Adrenal gland (tissue), 12 donors: Measurements from ENCODE around the gene VSIG2. TPM values are rescaled to one million over a fixed set of nuclear protein-coding genes. Genes with fewer than 3 reads are reported as not detected.
A peak's percentile ranks its signal among the peaks of the same experiment; 100 is the strongest.

Experiments
- DNase-seq, 7 donors: peaks; one replicate each; pipeline ENCODE4 v3.0.0-alpha.2; 2019 to 2020
- H3K27ac ChIP-seq, 5 donors: fragments of 200-600 bp; sonication (generic) in 4 of 5; 1 replicate in 3 of 5; 2 replicates in 2 of 5; pipeline versions ENCODE4 v1.5.1 to v1.8.0; 2016 to 2020; ENCODE audit warnings: mild to moderate bottlenecking in 1 of 5
- H3K27me3 ChIP-seq: fragments of 200-600 bp; 2 replicates; pipeline ENCODE4 v1.8.0; 2021
- H3K36me3 ChIP-seq, 2 donors: fragments of 200-600 bp; replicated peaks in 1 of 2; 1 replicate in 1 of 2; 2 replicates in 1 of 2; pipeline versions ENCODE4 v1.5.1 to v1.8.0; 2018 to 2022
- H3K4me1 ChIP-seq, 2 donors: fragments of 200-600 bp; replicated peaks in 1 of 2; 1 replicate in 1 of 2; 2 replicates in 1 of 2; pipeline versions ENCODE4 v1.5.1 to v1.8.0; 2018 to 2021
- H3K4me3 ChIP-seq, 4 donors: fragments of 200-600 bp; sonication (generic) in 3 of 4; one replicate each; pipeline ENCODE4 v1.5.1; 2016 to 2018
- H3K9me3 ChIP-seq, 3 donors: fragments of 200-600 bp; sonication (generic) in 1 of 3; replicated peaks in 1 of 3; 1 replicate in 2 of 3; 2 replicates in 1 of 3; pipeline versions ENCODE4 v1.5.1 to v1.8.0; 2016 to 2021
- CTCF ChIP-seq, 6 experiments: fragments of 450-650 bp in 4 of 6; fragments of 200-600 bp in 2 of 6; sonication (generic) in 1 of 6; IDR thresholded peaks; 1 replicate in 5 of 6; 2 replicates in 1 of 6; pipeline versions ENCODE4 v1.5.1 to v1.8.0; 2016 to 2021; ENCODE audit warnings: antibody characterized with exemption in 6 of 6, mild to moderate bottlenecking in 2 of 6, moderate library complexity in 1 of 6
- POLR2A ChIP-seq, 2 donors: fragments of 450-650 bp; IDR thresholded peaks; one replicate each; pipeline ENCODE4 v1.6.1; 2017; ENCODE audit warnings: antibody characterized with exemption in 2 of 2, mild to moderate bottlenecking in 2 of 2, moderate library complexity in 1 of 2
- WGBS, 4 donors: extraction: QIAGEN DNeasy Blood & Tissue Kit in 2 of 4; methylation state at CpG; one replicate each; pipeline versions ENCODE4 v1.1.5 to v1.1.7; 2013 to 2017; 5-methylcytosine and 5-hydroxymethylcytosine counted together
- intact Hi-C, 2 donors: fragments of 100-400 bp; cut with DNase I; formaldehyde crosslinking; loops; one replicate each; pipeline versions ENCODE4 v1.14.1 to v1.15.0; 2022 to 2023
- polyA plus RNA-seq, 3 donors: library from polyadenylated mRNA; stranded (reverse); fragments of 200-250 nt in 2 of 3; fragments of 350-450 nt in 1 of 3; fragmentation: Illumina TruSeq in 1 of 3; extraction: RNeasy Lipid Tissue Mini Kit (QIAGEN cat#74804) in 1 of 3; gene quantifications; one replicate each; pipeline ENCODE4 v1.2.3, GENCODE V29; 2013 to 2014
- total RNA-seq, 9 donors: library from RNA; depleted of rRNA in 4 of 9; stranded (reverse); fragments of >200 nt in 4 of 9; fragments of 120-200 nt in 1 of 9; fragmentation: NEBNext Ultra II Directional in 1 of 9; extraction: Animal tissue kit (Norgen Biotek cat#: 25700) in 1 of 9; gene quantifications; one replicate each; pipeline versions ENCODE4 v1.1.0 to v1.2.4, GENCODE V29; 2013 to 2023
- donor health status: healthy with polysubstance abuse.
- donor health status: Bipolar disorder and iron deficiency.
- donor health status: DM: yes; HTN: yes; CAD: no.
- donor health status: DM: no; HTN: no; CAD: no.
- donor health status: DM: no; HTN: no; CAD: no.
- donor health status: DM: yes; HTN: yes; CAD: no.

Gene VSIG2
- total and polyA plus RNA-seq, 12 donors = 0.11 to 2.4 (median 0.48) TPM; not detected in 4

GRCh38 chr11:124742555-124742954 lies 9.5 kb downstream of the VSIG2 start:
- intact Hi-C loops = no loop called here
- Histone ChIP-seq H3K4me1 (peaks cover 14 to 30% of the 10 kb centered on the region in 2 donors), H3K4me3 (no peak overlapping the region), H3K9me3 (no peaks in the 10 kb centered on the region), H3K27ac (no peak overlapping the region), H3K36me3 (no peaks in the 10 kb centered on the region), H3K27me3 (peaks cover 44% of the 10 kb centered on the region)
- TF ChIP-seq CTCF (IDR thresholded peaks at IDR 0.05) (no peak), POLR2A (IDR thresholded peaks at IDR 0.05) (no peak)
- DNase-seq = no peak
- WGBS, 4 donors = 61 to 78% (median 65%) methylated on average over 2 of the region's 2 CpGs

GRCh38 chr11:124740277-124740882 lies 11.7 kb downstream of the VSIG2 start:
- Histone ChIP-seq H3K27me3 (peaks cover 34% of the 10 kb centered on the region), H3K9me3 (no peaks in the 10 kb centered on the region), H3K27ac (no peak overlapping the region), H3K4me3 (peak overlapping the region in 2 of 4 donors; percentile 18 to 40), H3K36me3 (no peaks in the 10 kb centered on the region), H3K4me1 (peaks cover 5 to 18% of the 10 kb centered on the region in 2 donors)
- DNase-seq = peak in 1 of 7 donors; percentile 64
- intact Hi-C loops = no loop called here
- TF ChIP-seq POLR2A (IDR thresholded peaks at IDR 0.05) (no peak), CTCF (IDR thresholded peaks at IDR 0.05) (peak in 5 of 6 experiments; percentile 14 to 49 (median 29))
- 2 to 4% (median 3%) methylated on average over 16 to 37 of the region's 37 CpGs for WGBS, 4 donors

GRCh38 chr11:124739479-124740276 lies 12.4 kb downstream of the VSIG2 start, which contains the start of gene NRGN:
TSS of gene NRGN (plus strand) at chr11:124739942. CDS start at chr11:124740085, 143 bp downstream.
- intact Hi-C loops = no loop called here
- Histone ChIP-seq H3K4me1 (peaks cover 5 to 17% of the 10 kb centered on the region in 2 donors), H3K36me3 (no peaks in the 10 kb centered on the region), H3K4me3 (peak within 1 kb of the TSS in 2 of 4 donors; percentile 18 to 40), H3K9me3 (no peaks in the 10 kb centered on the region), H3K27me3 (peaks cover 30% of the 10 kb centered on the region), H3K27ac (no peak within 1 kb of the TSS)
- 0 to 1% (median 1%) methylated on average over 16 to 59 of the region's 59 CpGs for WGBS, 4 donors
- peak; percentile 88 to 95 (median 92) for DNase-seq
- TF ChIP-seq CTCF (IDR thresholded peaks at IDR 0.05) = no peak
- no peak for TF ChIP-seq POLR2A (IDR thresholded peaks at IDR 0.05)

- no peaks in the 10 kb centered on the region for H3K36me3 ChIP-seq
- no peaks in the 10 kb centered on the region for H3K9me3 ChIP-seq
- H3K4me1 ChIP-seq = peaks cover 5 to 17% of the 10 kb centered on the region in 2 donors
- peaks cover 22% of the 10 kb centered on the region for H3K27me3 ChIP-seq
- TF ChIP-seq POLR2A (IDR thresholded peaks at IDR 0.05) = no peak
- no peak for TF ChIP-seq CTCF (IDR thresholded peaks at IDR 0.05)
- DNase-seq = no peak
- 53 to 60% (median 59%) methylated on average over 21 of the region's 21 CpGs for WGBS, 4 donors
- H3K27ac ChIP-seq = no peak overlapping the region
- H3K4me3 ChIP-seq = peak overlapping the region in 1 of 4 donors; percentile 40
- intact Hi-C loops = no loop called here
These were observed 13.2 kb downstream of the VSIG2 start for GRCh38 chr11:124738713-124739478.
